Measurements from ENCODE around the gene PTK7. TPM values are rescaled to one million over a fixed set of nuclear protein-coding genes. Genes with fewer than 3 reads are reported as not detected.

The PTK7 gene
- total RNA-seq, 1 experiment from 2014 or later = 105 TPM

DNA sequence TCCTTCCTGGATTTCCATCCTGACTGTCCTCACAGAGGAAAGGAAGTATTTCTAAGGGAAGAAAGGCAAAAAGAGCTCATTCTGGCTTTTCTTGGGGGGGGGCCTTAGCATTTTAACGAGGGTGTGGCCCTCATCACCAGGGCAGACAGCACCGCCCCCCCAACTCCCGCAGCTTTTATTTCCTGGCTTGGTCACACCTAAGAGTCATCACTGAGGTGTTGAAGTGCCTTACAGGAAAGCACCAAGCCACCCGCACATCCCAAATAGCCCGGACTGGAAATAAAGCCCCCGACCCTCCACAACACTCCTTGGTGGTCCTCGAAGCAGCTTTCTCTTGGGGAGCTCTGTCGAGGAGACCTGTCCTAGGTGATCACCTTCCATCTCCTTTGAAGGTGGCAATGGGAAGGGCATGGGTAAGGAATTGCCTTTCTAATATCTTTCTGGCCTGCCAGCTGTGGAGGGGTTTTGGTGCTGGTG lies 1.3 kb downstream of the PTK7 start:
- Histone ChIP-seq H3K4me3 (replicated peaks in 1 of 2; ENCODE audit: low read depth in 1 of 2, low read length in 2 of 2) (peak overlapping the region; percentile 89 to 98), H3K9ac (ENCODE audit: low read length) (peak overlapping the region; percentile 95), H3K9me2 (ENCODE audit: insufficient read depth) (no peaks in the 10 kb centered on the region), H3K9me3 (ENCODE audit: control insufficient read depth in 1 of 2, insufficient read depth in 1 of 2, low read depth in 1 of 2, low read length in 2 of 2) (no peaks in the 10 kb centered on the region), H3K27me3 (ENCODE audit: insufficient read depth, low read length) (no peaks in the 10 kb centered on the region), H4K20me1 (ENCODE audit: insufficient read depth) (no peaks in the 10 kb centered on the region), H3K4me2 (ENCODE audit: low read length) (peak overlapping the region; percentile 82), H3K79me2 (ENCODE audit: insufficient read depth, low read length) (peaks cover 56% of the 10 kb centered on the region), H3K4me1 (ENCODE audit: control insufficient read depth in 1 of 2, insufficient read depth in 2 of 2, low read length in 2 of 2) (peaks cover 21 to 27% of the 10 kb centered on the region in 2 experiments), H2AFZ (ENCODE audit: low read depth, low read length, poor library complexity, severe bottlenecking) (no peak overlapping the region), H3K27ac (ENCODE audit: low read depth, low read length) (peak overlapping the region; percentile 86), H3K36me3 (ENCODE audit: control insufficient read depth in 1 of 2, insufficient read depth in 2 of 2, low read length in 2 of 2) (peaks cover 0 to 2% of the 10 kb centered on the region in 2 experiments; a peak in 2 of 4 replicates)
- no TSS peak for BruUV-seq (replicated peaks)
- ChIA-PET POLR2A (interaction anchor here (1.8 to 2.0 kb wide), 2 partner anchors 13 to 23 kb away, joined by 5 to 8 read pairs; partner anchors contain the start of gene CUL7), RAD21 (ENCODE audit: low non-redundant PET in 1 of 2, low total read pairs in 2 of 2, uncharacterized antibody in 2 of 2, unreplicated experiment in 2 of 2) (interaction anchor here in 1 of 2 experiments (1.0 kb wide), 1 partner anchor 24 kb away, joined by 3 read pairs; the partner anchor contains the start of gene CUL7), CTCF (interaction anchor here (1.6 to 3.0 kb wide), 2 partner anchors 18 to 66 kb away, joined by 5 to 10 read pairs; partner anchors contain the start of genes KLC4 and MRPL2)
- TF ChIP-seq YY1 (IDR thresholded peaks at IDR 0.05; ENCODE audit: extremely low read depth, insufficient replicate concordance, low read depth, low read length) (no peak), JUND (IDR thresholded peaks at IDR 0.05) (peak; percentile 36; the same call in 1 of the 2 replicates)
- intact Hi-C loops (cut with micrococcal nuclease) = loop anchor here (5.0 kb wide), 1 partner anchor 45 kb away; no protein-coding TSS in a partner anchor
- DNase-seq (ENCODE audit: low read depth, low spot score) (no peak), ATAC-seq (peak; percentile 32)

DNA sequence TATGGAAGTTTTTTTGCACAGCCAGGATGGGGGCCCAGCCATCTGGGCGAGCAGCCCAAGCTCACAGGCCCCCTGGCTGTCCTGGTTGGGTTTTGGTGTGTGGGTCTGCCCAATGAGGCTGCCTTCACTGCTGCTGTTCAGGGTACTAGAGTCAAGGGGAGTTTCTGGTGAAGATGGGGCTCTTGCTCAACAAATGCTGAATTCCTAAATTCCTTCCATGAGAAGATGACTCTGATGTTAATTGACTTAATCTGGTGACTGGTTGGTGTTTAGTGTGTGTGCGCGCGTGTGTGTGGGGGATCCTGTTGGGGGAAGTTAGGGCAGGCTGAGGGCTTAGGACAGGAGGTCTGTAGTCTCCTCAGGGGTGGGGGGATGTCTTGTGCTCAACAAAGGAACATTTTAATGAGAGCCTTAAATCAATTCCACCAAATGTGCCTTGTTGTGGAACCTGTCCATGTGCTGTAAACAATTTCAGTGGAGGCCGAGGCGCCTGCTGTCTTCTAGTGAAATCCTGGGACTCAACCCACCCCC lies 1.9 kb downstream of the PTK7 start:
- Histone ChIP-seq H2AFZ (ENCODE audit: low read depth, low read length, poor library complexity, severe bottlenecking) (no peak overlapping the region), H3K36me3 (ENCODE audit: control insufficient read depth in 1 of 2, insufficient read depth in 2 of 2, low read length in 2 of 2) (peaks cover 0 to 2% of the 10 kb centered on the region in 2 experiments; a peak in 2 of 4 replicates), H3K27me3 (ENCODE audit: insufficient read depth, low read length) (no peaks in the 10 kb centered on the region), H3K9me3 (ENCODE audit: control insufficient read depth in 1 of 2, insufficient read depth in 1 of 2, low read depth in 1 of 2, low read length in 2 of 2) (no peaks in the 10 kb centered on the region), H3K79me2 (ENCODE audit: insufficient read depth, low read length) (peaks cover 63% of the 10 kb centered on the region), H3K4me1 (ENCODE audit: control insufficient read depth in 1 of 2, insufficient read depth in 2 of 2, low read length in 2 of 2) (peaks cover 21 to 27% of the 10 kb centered on the region in 2 experiments), H3K4me2 (ENCODE audit: low read length) (peak overlapping the region; percentile 82), H3K27ac (ENCODE audit: low read depth, low read length) (no peak overlapping the region), H3K9ac (ENCODE audit: low read length) (peak overlapping the region; percentile 95), H3K4me3 (replicated peaks in 1 of 2; ENCODE audit: low read depth in 1 of 2, low read length in 2 of 2) (peak overlapping the region; percentile 89 to 98; a peak in 3 of 4 replicates), H4K20me1 (ENCODE audit: insufficient read depth) (no peaks in the 10 kb centered on the region), H3K9me2 (ENCODE audit: insufficient read depth) (no peaks in the 10 kb centered on the region)
- ChIA-PET CTCF (interaction anchor here (3.0 kb wide), 1 partner anchor 66 kb away, joined by 10 read pairs; no protein-coding TSS in a partner anchor), RAD21 (ENCODE audit: low non-redundant PET in 1 of 2, low total read pairs in 2 of 2, uncharacterized antibody in 2 of 2, unreplicated experiment in 2 of 2) (no interaction called here), POLR2A (no interaction called here)
- BruUV-seq (replicated peaks) = no TSS peak
- intact Hi-C loops (cut with micrococcal nuclease) = loop anchor here (5.0 kb wide), 1 partner anchor 44 kb away; no protein-coding TSS in a partner anchor
- DNase-seq (ENCODE audit: low read depth, low spot score) (no peak), ATAC-seq (no peak)
- TF ChIP-seq POLR2AphosphoS5 (IDR thresholded peaks at IDR 0.05; ENCODE audit: low read depth, low read length) (no peak), ZFX (IDR thresholded peaks at IDR 0.05) (no peak), SP1 (IDR thresholded peaks at IDR 0.05; ENCODE audit: low read depth) (no peak), TCF7L2 (IDR thresholded peaks at IDR 0.05; ENCODE audit: borderline replicate concordance, extremely low read depth, insufficient read depth, insufficient read length) (no peak), ZNF274 (IDR thresholded peaks at IDR 0.05; ENCODE audit: low read depth, low read length) (no peak), EGR1 (IDR thresholded peaks at IDR 0.05; ENCODE audit: low read depth) (no peak), EZH2phosphoT487 (IDR thresholded peaks at IDR 0.05; ENCODE audit: borderline replicate concordance) (no peak), CEBPB (IDR thresholded peaks at IDR 0.05; ENCODE audit: low read depth) (no peak), SIN3A (IDR thresholded peaks at IDR 0.05; ENCODE audit: low read depth) (no peak), FOSL1 (IDR thresholded peaks at IDR 0.05; ENCODE audit: low read depth) (no peak), YY1 (IDR thresholded peaks at IDR 0.05; ENCODE audit: extremely low read depth, insufficient replicate concordance, low read depth, low read length) (no peak), ELF1 (IDR thresholded peaks at IDR 0.05; ENCODE audit: borderline replicate concordance, low read depth) (no peak), EZH2 (IDR thresholded peaks at IDR 0.05) (no peak), POLR2A (IDR thresholded peaks at IDR 0.05; ENCODE audit: borderline replicate concordance, extremely low read depth, insufficient read depth, insufficient read length) (no peak)
- TF ChIP-seq, protein P1, sequence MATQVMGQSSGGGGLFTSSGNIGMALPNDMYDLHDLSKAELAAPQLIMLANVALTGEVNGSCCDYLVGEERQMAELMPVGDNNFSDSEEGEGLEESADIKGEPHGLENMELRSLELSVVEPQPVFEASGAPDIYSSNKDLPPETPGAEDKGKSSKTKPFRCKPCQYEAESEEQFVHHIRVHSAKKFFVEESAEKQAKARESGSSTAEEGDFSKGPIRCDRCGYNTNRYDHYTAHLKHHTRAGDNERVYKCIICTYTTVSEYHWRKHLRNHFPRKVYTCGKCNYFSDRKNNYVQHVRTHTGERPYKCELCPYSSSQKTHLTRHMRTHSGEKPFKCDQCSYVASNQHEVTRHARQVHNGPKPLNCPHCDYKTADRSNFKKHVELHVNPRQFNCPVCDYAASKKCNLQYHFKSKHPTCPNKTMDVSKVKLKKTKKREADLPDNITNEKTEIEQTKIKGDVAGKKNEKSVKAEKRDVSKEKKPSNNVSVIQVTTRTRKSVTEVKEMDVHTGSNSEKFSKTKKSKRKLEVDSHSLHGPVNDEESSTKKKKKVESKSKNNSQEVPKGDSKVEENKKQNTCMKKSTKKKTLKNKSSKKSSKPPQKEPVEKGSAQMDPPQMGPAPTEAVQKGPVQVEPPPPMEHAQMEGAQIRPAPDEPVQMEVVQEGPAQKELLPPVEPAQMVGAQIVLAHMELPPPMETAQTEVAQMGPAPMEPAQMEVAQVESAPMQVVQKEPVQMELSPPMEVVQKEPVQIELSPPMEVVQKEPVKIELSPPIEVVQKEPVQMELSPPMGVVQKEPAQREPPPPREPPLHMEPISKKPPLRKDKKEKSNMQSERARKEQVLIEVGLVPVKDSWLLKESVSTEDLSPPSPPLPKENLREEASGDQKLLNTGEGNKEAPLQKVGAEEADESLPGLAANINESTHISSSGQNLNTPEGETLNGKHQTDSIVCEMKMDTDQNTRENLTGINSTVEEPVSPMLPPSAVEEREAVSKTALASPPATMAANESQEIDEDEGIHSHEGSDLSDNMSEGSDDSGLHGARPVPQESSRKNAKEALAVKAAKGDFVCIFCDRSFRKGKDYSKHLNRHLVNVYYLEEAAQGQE (IDR thresholded peaks at IDR 0.05; ENCODE audit: low read depth) = no peak
- TF ChIP-seq, protein P2, sequence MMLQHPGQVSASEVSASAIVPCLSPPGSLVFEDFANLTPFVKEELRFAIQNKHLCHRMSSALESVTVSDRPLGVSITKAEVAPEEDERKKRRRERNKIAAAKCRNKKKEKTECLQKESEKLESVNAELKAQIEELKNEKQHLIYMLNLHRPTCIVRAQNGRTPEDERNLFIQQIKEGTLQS (IDR thresholded peaks at IDR 0.05) = no peak
